Ureter (tissue), 1 donor: ENCODE measurements around the gene CPLANE2. TPM values are rescaled to one million over a fixed set of nuclear protein-coding genes. Genes with fewer than 3 reads are reported as not detected.
"Not testable (repeated sequence)": the region's sequence is repeated elsewhere in the genome, so short reads cannot be mapped to it uniquely, and the experiment has no call there.

Experiments used
- DNase-seq: peaks from one replicate; pipeline ENCODE4 v3.0.0-alpha.2; 2020; ENCODE audit warnings: low spot score
- total RNA-seq: library from RNA; stranded (reverse); gene quantifications from one replicate; pipeline ENCODE4 v1.2.4, GENCODE V29; 2023
- donor health status: DM: yes; HTN: yes; CAD: no.

CPLANE2 gene
- 9.0 TPM for total RNA-seq

DNA sequence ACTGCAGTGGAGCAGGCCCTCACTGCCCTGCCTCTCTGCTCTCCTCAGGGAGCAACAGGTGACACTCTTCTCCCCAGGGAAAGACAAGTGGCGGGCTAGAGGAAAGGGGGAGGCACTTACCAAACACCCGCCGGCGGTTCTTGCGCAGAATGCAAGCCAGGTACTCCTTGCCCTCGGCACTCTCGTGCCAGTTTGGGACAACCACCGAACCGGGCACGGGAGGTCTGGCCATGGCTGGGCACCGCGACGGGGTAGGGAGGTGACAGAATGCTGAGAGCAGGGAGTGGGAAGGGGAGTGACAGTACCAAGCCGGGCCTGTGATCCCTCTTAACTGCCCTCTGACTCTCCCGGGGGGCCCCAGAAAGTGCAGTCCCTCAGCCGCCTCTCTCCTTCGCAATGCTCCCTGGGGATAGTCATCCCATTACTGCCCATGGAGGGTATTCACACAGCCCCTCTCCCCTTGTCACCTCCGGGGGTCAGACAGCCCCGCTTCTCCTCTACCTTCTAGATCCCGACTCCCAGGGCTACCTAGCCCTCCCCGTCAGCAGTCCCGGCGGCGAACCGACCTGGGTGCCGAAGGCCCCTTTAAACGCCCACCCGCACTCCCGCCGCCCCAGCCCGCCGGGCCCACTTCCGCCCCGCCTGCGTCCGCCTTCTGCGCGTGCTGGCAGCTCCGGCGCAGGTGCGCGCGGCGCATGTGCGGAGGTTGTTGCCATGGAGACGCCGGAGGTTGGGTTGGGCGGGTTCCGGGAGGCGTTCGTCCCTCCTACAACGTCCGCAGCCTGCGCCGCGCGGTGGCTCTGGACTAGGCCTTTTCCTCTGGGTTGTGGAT, at the start of gene CPLANE2:
Gene CPLANE2, minus strand, starts transcription at position 673 of the 832 bp plus-strand sequence. Its CDS starts 441 bp downstream, at position 232.
- DNase-seq = peak; percentile 96

DNA sequence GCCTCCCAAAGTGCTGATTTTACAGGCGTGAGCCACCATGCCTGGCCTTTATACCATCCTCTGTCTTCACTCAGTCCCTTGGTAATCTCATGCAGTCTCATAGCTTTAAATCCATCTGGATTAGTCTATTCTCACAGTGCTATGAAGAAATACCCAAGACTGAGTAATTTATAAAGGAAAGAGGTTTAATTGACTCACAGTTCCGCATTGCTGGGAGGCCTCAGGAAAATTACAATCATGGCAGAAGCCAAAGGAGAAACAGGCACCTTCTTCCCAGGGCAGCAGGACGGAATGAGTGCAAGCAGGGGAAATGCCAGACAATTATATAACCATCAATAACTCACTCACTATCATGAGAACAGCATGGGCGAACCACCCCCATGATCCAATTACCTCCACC, 49.1 kb upstream of the CPLANE2 start:
- no peak for DNase-seq

- no peak for DNase-seq
Observed at GRCh38 chr1:16281765-16282164, 44.8 kb upstream of the CPLANE2 start.

GRCh38 chr1:16279186-16279585, 42.2 kb upstream of the CPLANE2 start:
- no peak for DNase-seq

GRCh38 chr1:16276302-16277030, 39.5 kb upstream of the CPLANE2 start:
- no peak for DNase-seq

GRCh38 chr1:16275591-16275990, 38.6 kb upstream of the CPLANE2 start:
- DNase-seq = no peak

- DNase-seq = no peak
Observed at GRCh38 chr1:16267690-16268180, 30.8 kb upstream of the CPLANE2 start.

GRCh38 chr1:16266411-16267118, 29.6 kb upstream of the CPLANE2 start:
- no peak for DNase-seq

- no peak for DNase-seq
Observed at GRCh38 chr1:16262067-16262466, 25.1 kb upstream of the CPLANE2 start.

DNA sequence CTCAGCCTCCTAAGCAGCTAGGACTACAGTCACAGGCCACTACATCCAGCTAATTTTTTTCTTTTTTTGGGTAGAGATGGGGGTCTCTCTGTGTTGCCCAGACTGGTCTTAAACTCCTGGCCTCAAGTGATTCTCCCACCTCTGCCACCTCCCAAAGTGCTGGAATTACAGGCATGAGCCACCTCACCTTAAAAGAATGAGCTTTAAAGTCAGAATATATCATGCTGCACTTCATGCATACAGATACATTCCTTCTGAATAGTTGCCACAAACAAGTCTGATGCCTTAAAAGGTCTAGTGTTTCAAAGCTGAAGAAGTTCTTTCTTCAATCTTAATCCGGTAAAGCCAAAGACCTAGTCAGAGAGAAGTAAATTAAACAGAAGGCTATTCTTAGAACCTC, 23.8 kb upstream of the CPLANE2 start:
- no peak for DNase-seq

DNA sequence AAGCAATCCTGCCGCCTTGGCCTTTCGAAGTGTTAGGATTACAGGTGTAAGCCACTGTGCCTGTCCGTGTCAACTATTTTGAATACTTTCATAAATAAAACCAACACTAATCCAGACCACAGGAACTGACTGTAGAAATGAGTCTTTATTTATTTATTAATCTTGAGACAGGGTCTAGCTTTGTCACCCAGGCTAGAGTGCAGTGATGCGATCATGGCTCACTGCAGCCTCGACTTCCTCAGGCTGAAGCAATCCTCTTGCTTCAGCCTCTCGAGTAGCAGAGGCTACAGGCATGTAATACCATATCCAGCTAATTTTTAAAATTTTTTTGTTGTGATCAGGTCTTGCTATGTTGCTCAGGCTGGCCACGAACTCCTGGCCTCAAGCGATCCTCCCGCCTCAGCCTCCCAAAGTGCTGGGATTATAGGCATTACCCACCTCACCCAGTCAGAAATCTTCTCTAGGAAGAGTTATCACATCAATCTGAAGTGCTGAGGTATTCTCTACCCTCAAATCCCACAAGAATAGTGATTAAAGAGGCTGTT, 21.7 kb upstream of the CPLANE2 start:
- DNase-seq = no peak

GRCh38 chr1:16257968-16258367, 21.0 kb upstream of the CPLANE2 start:
- no peak for DNase-seq

DNA sequence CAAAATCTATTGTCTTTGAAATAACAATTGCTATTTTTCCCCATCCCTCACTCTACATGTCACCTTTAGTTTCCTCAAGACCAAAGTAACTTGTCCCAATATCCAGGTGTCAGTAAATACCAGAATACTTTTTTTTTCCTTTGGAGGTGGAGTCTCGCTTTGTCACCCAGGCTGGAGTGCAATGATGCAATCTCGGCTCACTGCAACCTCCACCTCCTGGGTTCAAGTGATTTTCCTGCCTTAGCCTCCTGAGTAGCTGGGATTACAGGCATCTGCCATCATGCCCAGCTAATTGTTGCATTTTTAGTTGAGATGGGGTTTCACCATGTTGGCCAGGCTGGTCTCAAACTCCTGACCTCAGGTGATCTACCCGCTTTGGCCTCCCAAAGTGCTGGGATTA, 20.6 kb upstream of the CPLANE2 start:
- not testable (repeated sequence) for DNase-seq

GRCh38 chr1:16256478-16256877, 19.5 kb upstream of the CPLANE2 start:
- DNase-seq = no peak

- no peak for DNase-seq
Observed at GRCh38 chr1:16254263-16254928, 17.4 kb upstream of the CPLANE2 start.

GRCh38 chr1:16253332-16253922, 16.4 kb upstream of the CPLANE2 start:
- DNase-seq = no peak

GRCh38 chr1:16252912-16253311, 15.9 kb upstream of the CPLANE2 start:
- no peak for DNase-seq

DNA sequence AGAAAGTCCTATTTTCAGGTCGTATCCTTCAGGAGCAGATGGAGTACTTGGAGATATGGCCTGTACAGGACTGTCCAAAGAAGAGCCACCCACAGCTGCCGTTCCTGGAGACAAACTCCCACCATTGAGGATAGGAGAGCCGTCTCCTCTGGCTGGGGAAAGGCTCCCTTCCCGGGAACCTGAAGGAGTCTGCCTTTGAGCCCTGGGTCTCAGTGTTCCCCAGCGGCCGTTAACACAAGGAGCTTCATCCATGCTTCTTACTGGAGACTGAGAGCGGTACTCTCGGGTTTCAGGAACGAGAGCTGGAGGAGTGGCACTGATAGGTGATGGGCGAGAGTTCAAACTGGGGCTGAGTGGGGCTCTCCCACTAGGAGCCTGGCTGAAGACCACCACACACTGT, 14.4 kb upstream of the CPLANE2 start:
- DNase-seq = no peak

DNA sequence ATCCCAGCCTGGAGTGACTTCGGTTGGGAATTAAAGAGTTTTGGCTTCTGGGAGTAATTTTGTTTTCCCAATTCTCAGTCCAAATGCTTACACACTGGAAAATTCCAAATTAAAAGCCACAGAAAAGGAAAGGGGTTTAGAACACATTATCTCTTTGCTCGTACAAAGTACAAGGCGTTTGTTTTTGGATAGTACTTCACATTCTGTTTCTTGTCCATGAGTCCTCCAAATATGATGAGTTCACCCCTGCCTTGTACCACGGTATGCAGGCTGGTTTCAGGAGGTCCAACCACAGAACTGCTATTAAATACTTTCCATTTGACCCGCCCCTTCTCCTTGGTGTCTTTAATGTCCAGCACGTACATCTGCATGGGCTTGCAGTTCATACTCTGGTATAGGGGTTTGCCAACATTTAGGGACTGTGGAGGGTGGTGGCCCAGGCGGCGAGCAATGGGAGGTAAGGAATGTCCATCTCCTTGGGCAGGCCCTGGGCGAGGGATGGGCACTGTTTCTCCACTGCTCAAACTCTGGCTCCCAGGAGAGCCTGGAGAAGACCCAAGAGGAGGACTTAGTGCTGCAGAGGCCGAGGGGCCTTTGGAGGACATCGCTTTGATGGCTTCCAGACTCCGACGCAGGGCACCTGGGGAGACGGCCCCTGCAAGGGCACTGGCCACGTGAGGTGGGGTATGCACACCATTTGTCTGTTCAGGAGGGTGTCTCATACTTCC, 13.7 kb upstream of the CPLANE2 start:
- DNase-seq = no peak

- DNase-seq = no peak
Observed at GRCh38 chr1:16249596-16250241, 12.7 kb upstream of the CPLANE2 start.
